Fibroblast of mammary gland (primary cell): ENCODE measurements around the gene LHX5.

ENCODE experiments used
- DNase-seq: peaks from one replicate; pipeline ENCODE4 v3.0.0-alpha.2; 2010; ENCODE audit warnings: low read depth
- H3K4me3 ChIP-seq: 2 replicates; pipeline ENCODE4 v1.5.1; 2011; ENCODE audit warnings: low read depth, mild to moderate bottlenecking, low read length, moderate library complexity; ENCODE audit not compliant: control insufficient read depth
- CTCF ChIP-seq: conservative IDR thresholded peaks from 2 replicates; pipeline ENCODE4 v1.5.1; 2011; ENCODE audit warnings: low read depth, low read length, inconsistent platforms; ENCODE audit not compliant: control insufficient read depth, insufficient read depth

LHX5 gene

GRCh38 chr12:113453330-113453729 lies 18.3 kb downstream of the LHX5 start:
- DNase-seq = no peak
- no peak for TF ChIP-seq CTCF
- H3K4me3 ChIP-seq = no peak overlapping the region

GRCh38 chr12:113452458-113452857 lies 19.2 kb downstream of the LHX5 start:
- TF ChIP-seq CTCF = no peak
- H3K4me3 ChIP-seq = no peak overlapping the region
- no peak for DNase-seq

- no peak overlapping the region for H3K4me3 ChIP-seq
- no peak for TF ChIP-seq CTCF
- no peak for DNase-seq
Measured at GRCh38 chr12:113449839-113450238, 21.8 kb downstream of the LHX5 start.

GRCh38 chr12:113449299-113449698 lies 22.4 kb downstream of the LHX5 start:
- no peak for TF ChIP-seq CTCF
- no peak overlapping the region for H3K4me3 ChIP-seq
- no peak for DNase-seq

GRCh38 chr12:113448873-113449272 lies 22.8 kb downstream of the LHX5 start:
- DNase-seq = no peak
- no peak overlapping the region for H3K4me3 ChIP-seq
- TF ChIP-seq CTCF = no peak

GRCh38 chr12:113445544-113446171 lies 26.0 kb downstream of the LHX5 start:
- no peak overlapping the region for H3K4me3 ChIP-seq
- TF ChIP-seq CTCF = no peak
- DNase-seq = no peak

- TF ChIP-seq CTCF = no peak
- no peak for DNase-seq
- H3K4me3 ChIP-seq = no peak overlapping the region
Measured at GRCh38 chr12:113443030-113443539, 28.6 kb downstream of the LHX5 start.
